Spleen (tissue), 7 donors: ENCODE measurements around the gene HLCS.

Source experiments
- CTCF ChIP-seq, 11 experiments: fragments of 200-600 bp in 7 of 11; fragments of 450-650 bp in 4 of 11; sonication (generic) in 4 of 11; IDR thresholded peaks in 8 of 11; conservative IDR thresholded peaks in 3 of 11; 1 replicate in 7 of 11; 2 replicates in 4 of 11; pipeline versions ENCODE4 v1.4.0 to v1.8.0; 2016 to 2021; ENCODE audit warnings: antibody characterized with exemption in 11 of 11, inconsistent platforms in 4 of 11, mild to moderate bottlenecking in 1 of 11
- POLR2A ChIP-seq, 3 donors: fragments of 450-650 bp; IDR thresholded peaks; one replicate each; pipeline ENCODE4 v1.5.1; 2017; ENCODE audit warnings: antibody characterized with exemption in 3 of 3, mild to moderate bottlenecking in 1 of 3
- POLR2AphosphoS5 ChIP-seq, 3 donors: sonication (generic); formaldehyde crosslinking; IDR thresholded peaks; one replicate each; pipeline ENCODE4 v1.5.1; 2017; ENCODE audit warnings: antibody characterized with exemption in 3 of 3
- donor health status: DM: no; HTN: no; CAD: no; lungs with moderate emphysema.
- donor health status: DM: no; HTN: no; CAD: no.
- donor health status: DM: no; HTN: no; CAD: no.

GRCh38 chr21:36776981-36777617, 189.4 kb downstream of the HLCS start:
- TF ChIP-seq CTCF (IDR thresholded peaks at IDR 0.05 in 8 of 11, conservative IDR thresholded peaks at IDR 0.05 in 3 of 11) (no peak), POLR2A (IDR thresholded peaks at IDR 0.05) (no peak), POLR2AphosphoS5 (IDR thresholded peaks at IDR 0.05) (no peak)
